ENCODE data around the gene KIAA1217.

Gene KIAA1217

DNA sequence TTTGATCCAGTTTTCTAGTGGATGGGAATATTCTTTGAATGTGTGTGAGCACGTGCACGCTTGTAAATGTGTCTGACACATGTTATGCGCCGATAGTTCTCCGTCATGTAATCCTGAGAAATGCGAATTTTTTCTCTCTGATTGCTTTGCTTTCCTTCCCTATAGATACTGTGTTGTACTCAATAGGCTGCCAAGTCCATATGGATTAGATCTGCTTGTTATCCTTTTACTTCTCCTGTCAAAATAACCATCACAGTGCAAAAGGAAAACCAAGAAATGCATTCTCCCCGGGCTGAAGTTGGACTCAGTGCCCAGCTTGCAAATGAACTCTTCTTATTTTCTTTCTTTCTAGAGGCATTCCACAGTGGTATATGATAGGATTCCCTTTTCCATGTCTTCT lies 131.9 kb downstream of the KIAA1217 start:
- Histone ChIP-seq H3K4me1 (ENCODE audit: low read length) (no peaks in the 10 kb centered on the region), H3K27me3 (ENCODE audit: low read depth, low read length) (no peaks in the 10 kb centered on the region), H3K4me2 (ENCODE audit: low read length) (no peak overlapping the region), H3K36me3 (replicated peaks; ENCODE audit: low read depth, low read length) (no peaks in the 10 kb centered on the region), H2AFZ (ENCODE audit: low read depth, low read length) (no peak overlapping the region), H3K27ac (ENCODE audit: low read length) (no peak overlapping the region), H3K9ac (ENCODE audit: low read length) (no peak overlapping the region), H3K4me3 (ENCODE audit: low read length) (no peak overlapping the region), H4K20me1 (ENCODE audit: insufficient read depth, low read length) (no peaks in the 10 kb centered on the region), H3K9me3 (ENCODE audit: insufficient read depth, low read length) (no peaks in the 10 kb centered on the region), H3K79me2 (ENCODE audit: low read length) (no peaks in the 10 kb centered on the region)
- TF ChIP-seq CTCF (IDR thresholded peaks at IDR 0.05; ENCODE audit: low read depth, low read length) (no peak), EZH2phosphoT487 (IDR thresholded peaks at IDR 0.05; ENCODE audit: low read depth) (no peak)

- Histone ChIP-seq H3K79me2 (ENCODE audit: low read length) (no peaks in the 10 kb centered on the region), H2AFZ (ENCODE audit: low read depth, low read length) (no peak overlapping the region), H3K27ac (ENCODE audit: low read length) (no peak overlapping the region), H3K27me3 (ENCODE audit: low read depth, low read length) (no peaks in the 10 kb centered on the region), H3K4me2 (ENCODE audit: low read length) (no peak overlapping the region), H3K36me3 (replicated peaks; ENCODE audit: low read depth, low read length) (no peaks in the 10 kb centered on the region), H3K4me3 (ENCODE audit: low read length) (no peak overlapping the region), H4K20me1 (ENCODE audit: insufficient read depth, low read length) (no peaks in the 10 kb centered on the region), H3K9ac (ENCODE audit: low read length) (no peak overlapping the region), H3K4me1 (ENCODE audit: low read length) (no peaks in the 10 kb centered on the region), H3K9me3 (ENCODE audit: insufficient read depth, low read length) (no peaks in the 10 kb centered on the region)
- no peak for TF ChIP-seq EZH2phosphoT487 (IDR thresholded peaks at IDR 0.05; ENCODE audit: low read depth)
- no peak for TF ChIP-seq CTCF (IDR thresholded peaks at IDR 0.05; ENCODE audit: low read depth, low read length)
Measured at GRCh38 chr10:24341371-24341770, 132.4 kb downstream of the KIAA1217 start.

- Histone ChIP-seq H3K27me3 (ENCODE audit: low read depth, low read length) (no peaks in the 10 kb centered on the region), H3K27ac (ENCODE audit: low read length) (no peak overlapping the region), H2AFZ (ENCODE audit: low read depth, low read length) (no peak overlapping the region), H3K9ac (ENCODE audit: low read length) (no peak overlapping the region), H3K36me3 (replicated peaks; ENCODE audit: low read depth, low read length) (no peaks in the 10 kb centered on the region), H3K79me2 (ENCODE audit: low read length) (no peaks in the 10 kb centered on the region), H3K4me1 (ENCODE audit: low read length) (no peaks in the 10 kb centered on the region), H4K20me1 (ENCODE audit: insufficient read depth, low read length) (no peaks in the 10 kb centered on the region), H3K4me2 (ENCODE audit: low read length) (no peak overlapping the region), H3K9me3 (ENCODE audit: insufficient read depth, low read length) (no peaks in the 10 kb centered on the region), H3K4me3 (ENCODE audit: low read length) (no peak overlapping the region)
- TF ChIP-seq CTCF (IDR thresholded peaks at IDR 0.05; ENCODE audit: low read depth, low read length) (no peak), EZH2phosphoT487 (IDR thresholded peaks at IDR 0.05; ENCODE audit: low read depth) (no peak)
Measured at GRCh38 chr10:24341897-24342296, 133.0 kb downstream of the KIAA1217 start.

DNA sequence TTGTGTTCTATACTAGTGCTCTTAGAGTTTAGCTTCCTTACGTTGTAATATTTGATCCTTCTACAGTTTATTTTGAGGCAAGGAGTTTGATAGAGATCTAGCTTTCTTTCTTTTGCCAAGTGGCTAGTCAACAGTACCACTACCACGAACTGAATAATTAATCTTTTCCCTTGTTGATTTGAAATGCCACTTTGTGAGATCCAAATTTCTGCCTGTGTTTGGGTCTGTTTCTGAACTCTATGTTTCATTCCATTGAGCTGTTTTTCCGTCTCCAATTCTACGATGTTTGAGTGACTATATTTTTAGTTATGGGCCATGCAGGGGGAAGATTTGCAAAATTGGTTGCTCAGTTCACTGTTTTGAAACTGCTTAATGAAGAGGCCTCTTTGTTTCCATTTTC lies 134.7 kb downstream of the KIAA1217 start:
- Histone ChIP-seq H4K20me1 (ENCODE audit: insufficient read depth, low read length) (no peaks in the 10 kb centered on the region), H3K4me1 (ENCODE audit: low read length) (no peaks in the 10 kb centered on the region), H2AFZ (ENCODE audit: low read depth, low read length) (no peak overlapping the region), H3K4me3 (ENCODE audit: low read length) (no peak overlapping the region), H3K4me2 (ENCODE audit: low read length) (no peak overlapping the region), H3K9ac (ENCODE audit: low read length) (no peak overlapping the region), H3K9me3 (ENCODE audit: insufficient read depth, low read length) (no peaks in the 10 kb centered on the region), H3K36me3 (replicated peaks; ENCODE audit: low read depth, low read length) (no peaks in the 10 kb centered on the region), H3K27me3 (ENCODE audit: low read depth, low read length) (no peaks in the 10 kb centered on the region), H3K79me2 (ENCODE audit: low read length) (no peaks in the 10 kb centered on the region), H3K27ac (ENCODE audit: low read length) (no peak overlapping the region)
- no peak for TF ChIP-seq EZH2phosphoT487 (IDR thresholded peaks at IDR 0.05; ENCODE audit: low read depth)
- no peak for TF ChIP-seq CTCF (IDR thresholded peaks at IDR 0.05; ENCODE audit: low read depth, low read length)
